Right lung (tissue), 5 donors: ENCODE measurements around the gene HNRNPH1. TPM values are rescaled to one million over a fixed set of nuclear protein-coding genes. Genes with fewer than 3 reads are reported as not detected.

Experiments
- DNase-seq, 2 donors: peaks; one replicate each; pipeline ENCODE4 v3.0.0-alpha.2; 2013
- polyA plus RNA-seq, 5 donors: library from polyadenylated mRNA; unstranded; fragments of 120-200 nt; gene quantifications; one replicate each; pipeline versions ENCODE4 v1.2.1 to v1.2.3, GENCODE V29; 2013; ENCODE audit warnings: inconsistent platforms in 1 of 5, low replicate concordance in 1 of 5; ENCODE audit not compliant: insufficient read length in 5 of 5, insufficient read depth in 1 of 5

The HNRNPH1 gene
- polyA plus RNA-seq, 5 donors, result 1,262 to 1,948 (median 1,836) TPM

GRCh38 chr5:179624841-179625271, 1.4 kb upstream of the HNRNPH1 start:
- DNase-seq, result no peak

GRCh38 chr5:179623906-179624741, 653 bp upstream of the HNRNPH1 start:
- DNase-seq, result no peak

- no peak for DNase-seq
These were observed 1.8 kb downstream of the HNRNPH1 start for GRCh38 chr5:179621551-179622214.

GRCh38 chr5:179620703-179621350, 2.6 kb downstream of the HNRNPH1 start:
- no peak for DNase-seq

GRCh38 chr5:179620293-179620692, 3.2 kb downstream of the HNRNPH1 start:
- DNase-seq, result no peak

- no peak for DNase-seq
These were observed 3.7 kb downstream of the HNRNPH1 start for GRCh38 chr5:179619776-179620175.

GRCh38 chr5:179618923-179619554, 4.4 kb downstream of the HNRNPH1 start:
- DNase-seq, result no peak

GRCh38 chr5:179617930-179618329, 5.5 kb downstream of the HNRNPH1 start:
- no peak for DNase-seq

- DNase-seq, result no peak
These were observed 7.4 kb downstream of the HNRNPH1 start for GRCh38 chr5:179616002-179616594.

- no peak for DNase-seq
These were observed 8.3 kb downstream of the HNRNPH1 start for GRCh38 chr5:179615203-179615602.

GRCh38 chr5:179614745-179615144, 8.7 kb downstream of the HNRNPH1 start:
- DNase-seq, result no peak

GRCh38 chr5:179613460-179614071, 9.9 kb downstream of the HNRNPH1 start:
- no peak for DNase-seq

- no peak for DNase-seq
These were observed 10.7 kb downstream of the HNRNPH1 start for GRCh38 chr5:179612577-179613459.

GRCh38 chr5:179610903-179611265, 12.6 kb downstream of the HNRNPH1 start:
- DNase-seq, result no peak

- no peak for DNase-seq
These were observed 13.2 kb downstream of the HNRNPH1 start for GRCh38 chr5:179610109-179610902.

- DNase-seq, result no peak
These were observed 13.7 kb downstream of the HNRNPH1 start for GRCh38 chr5:179609834-179610108.

GRCh38 chr5:179608131-179608581, 15.3 kb downstream of the HNRNPH1 start:
- no peak for DNase-seq

GRCh38 chr5:179607160-179607931, 16.1 kb downstream of the HNRNPH1 start:
- DNase-seq, result no peak

- DNase-seq, result no peak
These were observed 16.6 kb downstream of the HNRNPH1 start for GRCh38 chr5:179606910-179607159.
